K562 (cell line): ENCODE results near the gene ASB6. TPM values are rescaled to one million over a fixed set of nuclear protein-coding genes. Genes with fewer than 3 reads are reported as not detected.

ENCODE experiments used
- CAMTA2 ChIP-seq: fragments of 250-450 bp; sonication (Bioruptor Pico); conservative IDR thresholded peaks from 2 replicates; pipeline ENCODE4 v1.5.1; 2022
- CEBPG ChIP-seq, 3 experiments: fragments of 200-800 bp in 1 of 3; sonication (Bioruptor generic) in 1 of 3; sonication (generic) in 1 of 3; formaldehyde crosslinking in 1 of 3; IDR thresholded peaks in 2 of 3; conservative IDR thresholded peaks in 1 of 3; 2 replicates each; pipeline versions ENCODE4 v1.6.1 to v1.8.0; 2016 to 2022; ENCODE audit warnings: missing compliant biosample characterization in 2 of 3, missing genetic modification characterization in 2 of 3, mild to moderate bottlenecking in 1 of 3, missing genetic modification reagents in 1 of 3
- CHCHD3 ChIP-seq: fragments of 250-450 bp; sonication (Bioruptor Pico); IDR thresholded peaks from 2 replicates; pipeline ENCODE4 v2.1.2; 2022; ENCODE audit warnings: mild to moderate bottlenecking
- OTX1 ChIP-seq: fragments of 450-650 bp; formaldehyde crosslinking; IDR thresholded peaks from 2 replicates; pipeline ENCODE4 v1.4.0; 2022; ENCODE audit warnings: mild to moderate bottlenecking
- polyA plus RNA-seq, 8 experiments: library from polyadenylated mRNA; depleted of rRNA in 4 of 8; stranded (reverse) in 5 of 8; unstranded in 3 of 8; fragments of >200 nt; fragmentation: Nextera tagmentation in 2 of 8; fragmentation: Illumina TruSeq in 1 of 8; extraction: Ambion mirVana in 2 of 8; extraction: Trizol in 1 of 8; gene quantifications; 2 replicates each; pipeline versions ENCODE4 v1.2.1 to v1.2.3, GENCODE V29; 2011 to 2014; ENCODE audit warnings: inconsistent platforms in 1 of 8, missing spikeins in 1 of 8
- total RNA-seq, 7 experiments: library from RNA; depleted of rRNA in 6 of 7; stranded (reverse); fragments of >200 nt in 6 of 7; fragmentation: Illumina TruSeq in 2 of 7; extraction: Trizol in 2 of 7; gene quantifications; 2 replicates each; pipeline versions ENCODE4 v1.2.1 to v1.2.3, GENCODE V29; 2011 to 2021; ENCODE audit warnings: low replicate concordance in 1 of 7
- TF ChIP-seq, protein P1 (sequence below): fragments of 450-650 bp; IDR thresholded peaks from 2 replicates; pipeline ENCODE4 v1.6.1; 2016; ENCODE audit warnings: mild to moderate bottlenecking, moderate library complexity
- TF ChIP-seq, protein P2 (sequence below): fragments of 250-450 bp; sonication (Bioruptor Pico); IDR thresholded peaks from 2 replicates; pipeline ENCODE4 v1.6.1; 2021; ENCODE audit warnings: mild to moderate bottlenecking
- TF ChIP-seq, protein P3 (sequence below), 2 experiments: fragments of 450-650 bp; conservative IDR thresholded peaks; 2 replicates each; pipeline ENCODE4 v1.6.1; 2017; ENCODE audit warnings: mild to moderate bottlenecking in 2 of 2, moderate library complexity in 2 of 2
- TF ChIP-seq, protein P4 (sequence below): fragments of 200-800 bp; sonication (Bioruptor generic); IDR thresholded peaks from 2 replicates; pipeline ENCODE4 v1.6.1; 2016; ENCODE audit warnings: missing genetic modification characterization, missing compliant biosample characterization

ASB6 gene
- total and polyA plus RNA-seq, 9 of the 15 experiments (the other 6 are each of a cell fraction or from before 2014, with no cell fraction given), result 0.92 to 17.8 (median 11.3) TPM

DNA sequence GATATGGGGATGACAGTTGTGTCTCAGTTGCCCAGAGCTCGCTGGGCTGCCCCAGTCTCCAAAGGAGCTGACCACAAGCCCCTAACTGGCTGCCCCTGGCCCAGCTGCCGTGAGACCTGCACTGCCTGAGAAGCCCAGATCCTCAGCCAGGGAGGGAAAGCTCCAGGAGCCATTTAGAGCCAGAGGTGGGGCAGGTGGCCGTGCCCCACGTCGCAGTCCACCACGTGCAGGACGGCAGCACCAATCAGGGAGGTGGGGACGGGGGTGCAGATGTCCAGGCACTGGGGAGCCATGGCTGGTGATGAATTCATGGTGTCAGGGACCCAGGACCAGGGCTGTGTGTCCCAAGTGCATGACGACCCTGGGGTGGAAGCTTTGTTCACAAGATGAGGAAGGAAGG, 36.9 kb upstream of the ASB6 start (continued):
- TF ChIP-seq, protein P1, sequence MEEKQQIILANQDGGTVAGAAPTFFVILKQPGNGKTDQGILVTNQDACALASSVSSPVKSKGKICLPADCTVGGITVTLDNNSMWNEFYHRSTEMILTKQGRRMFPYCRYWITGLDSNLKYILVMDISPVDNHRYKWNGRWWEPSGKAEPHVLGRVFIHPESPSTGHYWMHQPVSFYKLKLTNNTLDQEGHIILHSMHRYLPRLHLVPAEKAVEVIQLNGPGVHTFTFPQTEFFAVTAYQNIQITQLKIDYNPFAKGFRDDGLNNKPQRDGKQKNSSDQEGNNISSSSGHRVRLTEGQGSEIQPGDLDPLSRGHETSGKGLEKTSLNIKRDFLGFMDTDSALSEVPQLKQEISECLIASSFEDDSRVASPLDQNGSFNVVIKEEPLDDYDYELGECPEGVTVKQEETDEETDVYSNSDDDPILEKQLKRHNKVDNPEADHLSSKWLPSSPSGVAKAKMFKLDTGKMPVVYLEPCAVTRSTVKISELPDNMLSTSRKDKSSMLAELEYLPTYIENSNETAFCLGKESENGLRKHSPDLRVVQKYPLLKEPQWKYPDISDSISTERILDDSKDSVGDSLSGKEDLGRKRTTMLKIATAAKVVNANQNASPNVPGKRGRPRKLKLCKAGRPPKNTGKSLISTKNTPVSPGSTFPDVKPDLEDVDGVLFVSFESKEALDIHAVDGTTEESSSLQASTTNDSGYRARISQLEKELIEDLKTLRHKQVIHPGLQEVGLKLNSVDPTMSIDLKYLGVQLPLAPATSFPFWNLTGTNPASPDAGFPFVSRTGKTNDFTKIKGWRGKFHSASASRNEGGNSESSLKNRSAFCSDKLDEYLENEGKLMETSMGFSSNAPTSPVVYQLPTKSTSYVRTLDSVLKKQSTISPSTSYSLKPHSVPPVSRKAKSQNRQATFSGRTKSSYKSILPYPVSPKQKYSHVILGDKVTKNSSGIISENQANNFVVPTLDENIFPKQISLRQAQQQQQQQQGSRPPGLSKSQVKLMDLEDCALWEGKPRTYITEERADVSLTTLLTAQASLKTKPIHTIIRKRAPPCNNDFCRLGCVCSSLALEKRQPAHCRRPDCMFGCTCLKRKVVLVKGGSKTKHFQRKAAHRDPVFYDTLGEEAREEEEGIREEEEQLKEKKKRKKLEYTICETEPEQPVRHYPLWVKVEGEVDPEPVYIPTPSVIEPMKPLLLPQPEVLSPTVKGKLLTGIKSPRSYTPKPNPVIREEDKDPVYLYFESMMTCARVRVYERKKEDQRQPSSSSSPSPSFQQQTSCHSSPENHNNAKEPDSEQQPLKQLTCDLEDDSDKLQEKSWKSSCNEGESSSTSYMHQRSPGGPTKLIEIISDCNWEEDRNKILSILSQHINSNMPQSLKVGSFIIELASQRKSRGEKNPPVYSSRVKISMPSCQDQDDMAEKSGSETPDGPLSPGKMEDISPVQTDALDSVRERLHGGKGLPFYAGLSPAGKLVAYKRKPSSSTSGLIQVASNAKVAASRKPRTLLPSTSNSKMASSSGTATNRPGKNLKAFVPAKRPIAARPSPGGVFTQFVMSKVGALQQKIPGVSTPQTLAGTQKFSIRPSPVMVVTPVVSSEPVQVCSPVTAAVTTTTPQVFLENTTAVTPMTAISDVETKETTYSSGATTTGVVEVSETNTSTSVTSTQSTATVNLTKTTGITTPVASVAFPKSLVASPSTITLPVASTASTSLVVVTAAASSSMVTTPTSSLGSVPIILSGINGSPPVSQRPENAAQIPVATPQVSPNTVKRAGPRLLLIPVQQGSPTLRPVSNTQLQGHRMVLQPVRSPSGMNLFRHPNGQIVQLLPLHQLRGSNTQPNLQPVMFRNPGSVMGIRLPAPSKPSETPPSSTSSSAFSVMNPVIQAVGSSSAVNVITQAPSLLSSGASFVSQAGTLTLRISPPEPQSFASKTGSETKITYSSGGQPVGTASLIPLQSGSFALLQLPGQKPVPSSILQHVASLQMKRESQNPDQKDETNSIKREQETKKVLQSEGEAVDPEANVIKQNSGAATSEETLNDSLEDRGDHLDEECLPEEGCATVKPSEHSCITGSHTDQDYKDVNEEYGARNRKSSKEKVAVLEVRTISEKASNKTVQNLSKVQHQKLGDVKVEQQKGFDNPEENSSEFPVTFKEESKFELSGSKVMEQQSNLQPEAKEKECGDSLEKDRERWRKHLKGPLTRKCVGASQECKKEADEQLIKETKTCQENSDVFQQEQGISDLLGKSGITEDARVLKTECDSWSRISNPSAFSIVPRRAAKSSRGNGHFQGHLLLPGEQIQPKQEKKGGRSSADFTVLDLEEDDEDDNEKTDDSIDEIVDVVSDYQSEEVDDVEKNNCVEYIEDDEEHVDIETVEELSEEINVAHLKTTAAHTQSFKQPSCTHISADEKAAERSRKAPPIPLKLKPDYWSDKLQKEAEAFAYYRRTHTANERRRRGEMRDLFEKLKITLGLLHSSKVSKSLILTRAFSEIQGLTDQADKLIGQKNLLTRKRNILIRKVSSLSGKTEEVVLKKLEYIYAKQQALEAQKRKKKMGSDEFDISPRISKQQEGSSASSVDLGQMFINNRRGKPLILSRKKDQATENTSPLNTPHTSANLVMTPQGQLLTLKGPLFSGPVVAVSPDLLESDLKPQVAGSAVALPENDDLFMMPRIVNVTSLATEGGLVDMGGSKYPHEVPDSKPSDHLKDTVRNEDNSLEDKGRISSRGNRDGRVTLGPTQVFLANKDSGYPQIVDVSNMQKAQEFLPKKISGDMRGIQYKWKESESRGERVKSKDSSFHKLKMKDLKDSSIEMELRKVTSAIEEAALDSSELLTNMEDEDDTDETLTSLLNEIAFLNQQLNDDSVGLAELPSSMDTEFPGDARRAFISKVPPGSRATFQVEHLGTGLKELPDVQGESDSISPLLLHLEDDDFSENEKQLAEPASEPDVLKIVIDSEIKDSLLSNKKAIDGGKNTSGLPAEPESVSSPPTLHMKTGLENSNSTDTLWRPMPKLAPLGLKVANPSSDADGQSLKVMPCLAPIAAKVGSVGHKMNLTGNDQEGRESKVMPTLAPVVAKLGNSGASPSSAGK, result no peak
- TF ChIP-seq, protein P2, sequence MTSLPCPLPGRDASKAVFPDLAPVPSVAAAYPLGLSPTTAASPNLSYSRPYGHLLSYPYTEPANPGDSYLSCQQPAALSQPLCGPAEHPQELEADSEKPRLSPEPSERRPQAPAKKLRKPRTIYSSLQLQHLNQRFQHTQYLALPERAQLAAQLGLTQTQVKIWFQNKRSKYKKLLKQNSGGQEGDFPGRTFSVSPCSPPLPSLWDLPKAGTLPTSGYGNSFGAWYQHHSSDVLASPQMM (CRISPR knock-in tag), result no peak
- TF ChIP-seq, protein P3, sequence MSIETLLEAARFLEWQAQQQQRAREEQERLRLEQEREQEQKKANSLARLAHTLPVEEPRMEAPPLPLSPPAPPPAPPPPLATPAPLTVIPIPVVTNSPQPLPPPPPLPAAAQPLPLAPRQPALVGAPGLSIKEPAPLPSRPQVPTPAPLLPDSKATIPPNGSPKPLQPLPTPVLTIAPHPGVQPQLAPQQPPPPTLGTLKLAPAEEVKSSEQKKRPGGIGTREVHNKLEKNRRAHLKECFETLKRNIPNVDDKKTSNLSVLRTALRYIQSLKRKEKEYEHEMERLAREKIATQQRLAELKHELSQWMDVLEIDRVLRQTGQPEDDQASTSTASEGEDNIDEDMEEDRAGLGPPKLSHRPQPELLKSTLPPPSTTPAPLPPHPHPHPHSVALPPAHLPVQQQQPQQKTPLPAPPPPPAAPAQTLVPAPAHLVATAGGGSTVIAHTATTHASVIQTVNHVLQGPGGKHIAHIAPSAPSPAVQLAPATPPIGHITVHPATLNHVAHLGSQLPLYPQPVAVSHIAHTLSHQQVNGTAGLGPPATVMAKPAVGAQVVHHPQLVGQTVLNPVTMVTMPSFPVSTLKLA (conservative IDR thresholded peaks at IDR 0.05), result no peak
- TF ChIP-seq OTX1 (CRISPR knock-in tag), result no peak
- no peak for TF ChIP-seq CHCHD3 (CRISPR knock-in tag)
- TF ChIP-seq CAMTA2 (CRISPR knock-in tag), result no peak
- TF ChIP-seq CEBPG (CRISPR knock-in tag; IDR thresholded peaks at IDR 0.05), result no peak
- no peak for TF ChIP-seq CEBPG (tag; conservative IDR thresholded peaks at IDR 0.05 in 1 of 2, IDR thresholded peaks at IDR 0.05 in 1 of 2)
- TF ChIP-seq, protein P4, sequence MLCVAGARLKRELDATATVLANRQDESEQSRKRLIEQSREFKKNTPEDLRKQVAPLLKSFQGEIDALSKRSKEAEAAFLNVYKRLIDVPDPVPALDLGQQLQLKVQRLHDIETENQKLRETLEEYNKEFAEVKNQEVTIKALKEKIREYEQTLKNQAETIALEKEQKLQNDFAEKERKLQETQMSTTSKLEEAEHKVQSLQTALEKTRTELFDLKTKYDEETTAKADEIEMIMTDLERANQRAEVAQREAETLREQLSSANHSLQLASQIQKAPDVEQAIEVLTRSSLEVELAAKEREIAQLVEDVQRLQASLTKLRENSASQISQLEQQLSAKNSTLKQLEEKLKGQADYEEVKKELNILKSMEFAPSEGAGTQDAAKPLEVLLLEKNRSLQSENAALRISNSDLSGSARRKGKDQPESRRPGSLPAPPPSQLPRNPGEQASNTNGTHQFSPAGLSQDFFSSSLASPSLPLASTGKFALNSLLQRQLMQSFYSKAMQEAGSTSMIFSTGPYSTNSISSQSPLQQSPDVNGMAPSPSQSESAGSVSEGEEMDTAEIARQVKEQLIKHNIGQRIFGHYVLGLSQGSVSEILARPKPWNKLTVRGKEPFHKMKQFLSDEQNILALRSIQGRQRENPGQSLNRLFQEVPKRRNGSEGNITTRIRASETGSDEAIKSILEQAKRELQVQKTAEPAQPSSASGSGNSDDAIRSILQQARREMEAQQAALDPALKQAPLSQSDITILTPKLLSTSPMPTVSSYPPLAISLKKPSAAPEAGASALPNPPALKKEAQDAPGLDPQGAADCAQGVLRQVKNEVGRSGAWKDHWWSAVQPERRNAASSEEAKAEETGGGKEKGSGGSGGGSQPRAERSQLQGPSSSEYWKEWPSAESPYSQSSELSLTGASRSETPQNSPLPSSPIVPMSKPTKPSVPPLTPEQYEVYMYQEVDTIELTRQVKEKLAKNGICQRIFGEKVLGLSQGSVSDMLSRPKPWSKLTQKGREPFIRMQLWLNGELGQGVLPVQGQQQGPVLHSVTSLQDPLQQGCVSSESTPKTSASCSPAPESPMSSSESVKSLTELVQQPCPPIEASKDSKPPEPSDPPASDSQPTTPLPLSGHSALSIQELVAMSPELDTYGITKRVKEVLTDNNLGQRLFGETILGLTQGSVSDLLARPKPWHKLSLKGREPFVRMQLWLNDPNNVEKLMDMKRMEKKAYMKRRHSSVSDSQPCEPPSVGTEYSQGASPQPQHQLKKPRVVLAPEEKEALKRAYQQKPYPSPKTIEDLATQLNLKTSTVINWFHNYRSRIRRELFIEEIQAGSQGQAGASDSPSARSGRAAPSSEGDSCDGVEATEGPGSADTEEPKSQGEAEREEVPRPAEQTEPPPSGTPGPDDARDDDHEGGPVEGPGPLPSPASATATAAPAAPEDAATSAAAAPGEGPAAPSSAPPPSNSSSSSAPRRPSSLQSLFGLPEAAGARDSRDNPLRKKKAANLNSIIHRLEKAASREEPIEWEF (CRISPR knock-in tag), result no peak
